Vagina (tissue), 2 donors: ENCODE measurements around the gene ARHGAP31. TPM values are rescaled to one million over a fixed set of nuclear protein-coding genes. Genes with fewer than 3 reads are reported as not detected.
"Not testable (repeated sequence)": the region's sequence is repeated elsewhere in the genome, so short reads cannot be mapped to it uniquely, and the experiment has no call there.

Source experiments
- DNase-seq, 2 donors: peaks; one replicate each; pipeline ENCODE4 v3.0.0-alpha.2; 2017; ENCODE audit errors: extremely low spot score in 2 of 2
- H3K27ac ChIP-seq: fragments of 200-600 bp; sonication (generic); one replicate; pipeline ENCODE4 v1.5.1; 2019
- H3K27me3 ChIP-seq: fragments of 200-600 bp; sonication (generic); one replicate; pipeline ENCODE4 v1.5.1; 2019
- H3K36me3 ChIP-seq, 2 donors: fragments of 200-600 bp; sonication (generic); one replicate each; pipeline ENCODE4 v1.5.1; 2017 to 2019
- H3K4me1 ChIP-seq: fragments of 200-600 bp; sonication (generic); one replicate; pipeline ENCODE4 v1.5.1; 2019
- H3K4me3 ChIP-seq, 2 donors: fragments of 200-600 bp; sonication (generic); 1 replicate in 1 of 2; 2 replicates in 1 of 2; pipeline ENCODE4 v1.5.1; 2016 to 2019
- H3K9me3 ChIP-seq: fragments of 200-600 bp; sonication (generic); one replicate; pipeline ENCODE4 v1.5.1; 2019
- CTCF ChIP-seq, 3 experiments: fragments of 450-650 bp in 2 of 3; fragments of 200-600 bp in 1 of 3; sonication (generic) in 1 of 3; IDR thresholded peaks; one replicate each; pipeline ENCODE4 v1.5.1; 2017 to 2019; ENCODE audit warnings: antibody characterized with exemption in 3 of 3, mild to moderate bottlenecking in 2 of 3, moderate library complexity in 2 of 3
- POLR2A ChIP-seq, 2 donors: fragments of 450-650 bp; IDR thresholded peaks; one replicate each; pipeline ENCODE4 v1.6.1; 2017; ENCODE audit warnings: antibody characterized with exemption in 2 of 2, mild to moderate bottlenecking in 2 of 2, moderate library complexity in 2 of 2
- POLR2AphosphoS5 ChIP-seq, 2 donors: sonication (generic); formaldehyde crosslinking; IDR thresholded peaks; one replicate each; pipeline ENCODE4 v1.9.0; 2017; ENCODE audit warnings: antibody characterized with exemption in 2 of 2, mild to moderate bottlenecking in 2 of 2, low read depth in 1 of 2; ENCODE audit not compliant: insufficient read depth in 1 of 2
- intact Hi-C: fragments of 100-400 bp; cut with DNase I; formaldehyde crosslinking; loops from one replicate; pipeline ENCODE4 v1.15.1; 2023
- total RNA-seq: library from RNA; depleted of rRNA; stranded (reverse); fragments of >200 nt; gene quantifications from one replicate; pipeline ENCODE4 v1.2.3, GENCODE V29; 2016

Gene ARHGAP31
- total RNA-seq, 1 donor from 2014 or later = 13.0 TPM

DNA sequence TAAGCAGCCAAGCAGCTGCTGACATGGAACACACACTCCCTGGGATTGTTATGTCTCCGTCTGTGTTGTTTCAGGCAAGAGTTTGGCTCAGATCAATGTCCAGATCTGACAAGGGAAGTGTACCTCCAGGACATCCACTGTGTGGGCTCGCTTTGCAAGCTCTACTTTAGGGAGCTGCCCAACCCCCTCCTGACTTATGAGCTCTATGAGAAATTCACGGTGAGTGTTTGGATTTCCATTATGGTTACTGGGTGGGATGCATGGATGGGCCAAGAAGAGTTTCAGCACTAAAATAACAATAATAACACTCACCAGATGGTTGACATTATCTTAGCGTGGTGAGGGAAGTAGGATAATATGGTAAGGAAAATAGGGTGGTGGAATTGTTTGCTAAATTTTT, 74.1 kb downstream of the ARHGAP31 start:
- no peaks in the 10 kb centered on the region for H3K27me3 ChIP-seq
- intact Hi-C loops = no loop called here
- H3K4me3 ChIP-seq = no peak overlapping the region
- TF ChIP-seq CTCF (IDR thresholded peaks at IDR 0.05) (no peak), POLR2A (IDR thresholded peaks at IDR 0.05) (no peak), POLR2AphosphoS5 (IDR thresholded peaks at IDR 0.05; ENCODE audit: insufficient read depth in 1 of 2, low read depth in 1 of 2) (no peak)
- H3K9me3 ChIP-seq = no peaks in the 10 kb centered on the region
- no peak overlapping the region for H3K27ac ChIP-seq
- no peak for DNase-seq
- H3K4me1 ChIP-seq = no peaks in the 10 kb centered on the region
- peaks cover 0 to 3% of the 10 kb centered on the region in 2 donors for H3K36me3 ChIP-seq

- H3K27ac ChIP-seq, DNase-seq, H3K4me3 ChIP-seq, H3K4me1 ChIP-seq, H3K36me3 ChIP-seq, H3K9me3 ChIP-seq, H3K27me3 ChIP-seq, intact Hi-C loops: not testable (repeated sequence)
Measured at GRCh38 chr3:119371786-119372185, 77.6 kb downstream of the ARHGAP31 start.

DNA sequence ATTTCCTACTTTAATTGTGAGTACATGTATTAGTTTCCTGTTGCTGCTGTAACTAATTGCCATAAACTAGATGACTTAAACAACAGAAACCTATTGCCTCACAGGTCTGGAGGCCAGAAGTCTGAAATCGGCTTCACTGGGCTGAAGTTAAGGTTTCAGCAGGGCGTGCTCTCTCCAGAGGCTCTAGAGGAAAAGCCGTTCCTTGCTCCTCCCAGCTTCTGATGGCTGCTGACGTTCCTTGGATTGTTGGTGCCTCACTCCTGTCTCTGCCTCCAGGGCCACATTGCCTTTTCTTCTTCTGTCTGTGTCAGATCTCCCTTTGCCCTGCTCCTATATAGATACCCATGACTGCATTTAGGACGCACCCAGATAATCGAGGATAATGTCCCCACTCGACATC, 80.9 kb downstream of the ARHGAP31 start:
- Histone ChIP-seq H3K4me1 (no peaks in the 10 kb centered on the region), H3K9me3 (no peaks in the 10 kb centered on the region), H3K27ac (no peak overlapping the region), H3K36me3 (no peaks in the 10 kb centered on the region), H3K27me3 (no peaks in the 10 kb centered on the region), H3K4me3 (no peak overlapping the region)
- DNase-seq = no peak
- no peak for TF ChIP-seq POLR2AphosphoS5 (IDR thresholded peaks at IDR 0.05; ENCODE audit: insufficient read depth in 1 of 2, low read depth in 1 of 2)
- TF ChIP-seq CTCF (IDR thresholded peaks at IDR 0.05) = no peak
- no peak for TF ChIP-seq POLR2A (IDR thresholded peaks at IDR 0.05)
- intact Hi-C loops = no loop called here

DNA sequence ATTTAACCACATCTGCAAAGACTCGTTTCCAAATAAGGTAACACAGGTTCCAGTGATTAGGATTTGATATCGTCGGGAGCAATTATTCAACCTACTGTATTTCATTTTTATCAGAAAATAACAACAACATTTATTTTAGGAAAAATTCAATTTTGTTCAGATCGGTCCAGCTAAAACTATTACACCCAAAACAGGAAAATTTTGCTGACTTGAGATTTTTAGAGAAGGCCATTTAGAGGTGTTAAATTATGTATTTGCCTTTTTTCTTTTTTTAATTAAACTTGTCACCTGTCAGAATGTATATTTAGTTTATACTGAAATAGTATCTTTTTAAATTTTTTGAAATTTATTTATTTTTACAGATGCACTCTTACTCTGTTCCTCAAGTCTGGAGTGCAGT, 81.3 kb downstream of the ARHGAP31 start:
- H3K4me1 ChIP-seq = no peaks in the 10 kb centered on the region
- H3K9me3 ChIP-seq = no peaks in the 10 kb centered on the region
- H3K27ac ChIP-seq = no peak overlapping the region
- no peaks in the 10 kb centered on the region for H3K27me3 ChIP-seq
- no peak for DNase-seq
- no peak for TF ChIP-seq POLR2A (IDR thresholded peaks at IDR 0.05)
- TF ChIP-seq POLR2AphosphoS5 (IDR thresholded peaks at IDR 0.05; ENCODE audit: insufficient read depth in 1 of 2, low read depth in 1 of 2) = no peak
- no peak for TF ChIP-seq CTCF (IDR thresholded peaks at IDR 0.05)
- no peaks in the 10 kb centered on the region for H3K36me3 ChIP-seq
- intact Hi-C loops = no loop called here
- H3K4me3 ChIP-seq = no peak overlapping the region

DNA sequence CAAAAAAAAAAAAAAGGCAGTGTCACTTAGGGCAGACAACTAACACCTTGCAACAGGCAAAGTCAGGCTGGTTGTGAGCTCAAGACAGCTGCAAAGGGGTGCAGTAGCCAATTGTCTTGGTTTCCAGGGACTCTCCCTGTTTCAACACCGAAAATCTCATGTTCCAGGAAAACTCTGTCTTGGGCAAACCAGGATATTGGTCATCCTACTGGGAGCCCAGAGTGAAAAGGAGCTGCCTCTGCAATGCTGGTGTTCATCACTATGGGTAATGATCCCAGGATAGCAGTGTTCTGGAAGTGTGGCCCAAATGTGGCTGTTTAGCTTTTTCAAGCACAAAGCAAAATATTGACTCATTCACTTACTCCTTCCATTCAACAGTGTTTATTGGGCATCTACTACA, 82.6 kb downstream of the ARHGAP31 start:
- Histone ChIP-seq H3K36me3 (no peaks in the 10 kb centered on the region), H3K4me3 (no peak overlapping the region), H3K27me3 (no peaks in the 10 kb centered on the region), H3K4me1 (no peaks in the 10 kb centered on the region), H3K27ac (no peak overlapping the region), H3K9me3 (no peaks in the 10 kb centered on the region)
- no peak for TF ChIP-seq POLR2A (IDR thresholded peaks at IDR 0.05)
- TF ChIP-seq POLR2AphosphoS5 (IDR thresholded peaks at IDR 0.05; ENCODE audit: insufficient read depth in 1 of 2, low read depth in 1 of 2) = no peak
- TF ChIP-seq CTCF (IDR thresholded peaks at IDR 0.05) = no peak
- no peak for DNase-seq
- intact Hi-C loops = no loop called here
